Panc1 (cell line): Measurements from ENCODE around the gene ZNF474.

Experiments
- CTCF ChIP-seq: fragments of 450-650 bp; IDR thresholded peaks from 2 replicates; pipeline ENCODE4 v1.5.1; 2017; ENCODE audit warnings: mild to moderate bottlenecking
- SIN3A ChIP-seq: IDR thresholded peaks from 2 replicates; pipeline ENCODE4 v1.6.1; 2012; ENCODE audit warnings: low read depth, mild to moderate bottlenecking, low read length, moderate library complexity, borderline replicate concordance; ENCODE audit not compliant: insufficient read depth
- TCF7L2 ChIP-seq: IDR thresholded peaks from 2 replicates; pipeline ENCODE4 v1.6.1; 2011; ENCODE audit warnings: mild to moderate bottlenecking, low read depth, low read length, inconsistent platforms

GRCh38 chr5:122154491-122154890 is 25.1 kb downstream of the ZNF474 start:
- TF ChIP-seq CTCF (no peak), SIN3A (no peak), TCF7L2 (no peak)
